Ascending aorta (tissue), 2 donors: Measurements from ENCODE around the gene FYN. TPM values are rescaled to one million over a fixed set of nuclear protein-coding genes. Genes with fewer than 3 reads are reported as not detected.

Source experiments
- DNase-seq, 2 donors: peaks; one replicate each; pipeline ENCODE4 v3.0.0-alpha.2; 2019; ENCODE audit warnings: low spot score in 2 of 2
- H3K27ac ChIP-seq, 2 donors: fragments of 200-600 bp; sonication (generic); one replicate each; pipeline ENCODE4 v1.5.1; 2016 to 2017; ENCODE audit warnings: mild to moderate bottlenecking in 1 of 2
- H3K27me3 ChIP-seq: fragments of 200-600 bp; sonication (generic); one replicate; pipeline ENCODE4 v1.5.1; 2017
- H3K36me3 ChIP-seq, 2 donors: fragments of 200-600 bp; sonication (generic); one replicate each; pipeline ENCODE4 v1.5.1; 2016
- H3K4me1 ChIP-seq, 2 donors: fragments of 200-600 bp; sonication (generic); one replicate each; pipeline ENCODE4 v1.5.1; 2016 to 2017; ENCODE audit warnings: mild to moderate bottlenecking in 1 of 2
- H3K4me3 ChIP-seq, 2 donors: fragments of 200-600 bp; sonication (generic); one replicate each; pipeline ENCODE4 v1.5.1; 2016 to 2017; ENCODE audit warnings: mild to moderate bottlenecking in 1 of 2
- H3K9me3 ChIP-seq, 2 donors: fragments of 200-600 bp; sonication (generic); one replicate each; pipeline ENCODE4 v1.5.1; 2016
- intact Hi-C: fragments of 100-400 bp; cut with DNase I; formaldehyde crosslinking; loops from one replicate; pipeline ENCODE4 v1.15.1; 2023
- total RNA-seq: library from RNA; depleted of rRNA; stranded (reverse); fragments of >200 nt; gene quantifications from one replicate; pipeline ENCODE4 v1.1.0, GENCODE V29; 2016
- TF ChIP-seq, protein P1 (sequence below), 3 experiments: fragments of 200-600 bp in 2 of 3; fragments of 450-650 bp in 1 of 3; sonication (generic) in 2 of 3; IDR thresholded peaks; one replicate each; pipeline ENCODE4 v1.5.1; 2016 to 2019; ENCODE audit warnings: antibody characterized with exemption in 3 of 3, mild to moderate bottlenecking in 1 of 3, moderate library complexity in 1 of 3

Gene FYN
- total RNA-seq, 1 donor from 2014 or later = 141 TPM

DNA sequence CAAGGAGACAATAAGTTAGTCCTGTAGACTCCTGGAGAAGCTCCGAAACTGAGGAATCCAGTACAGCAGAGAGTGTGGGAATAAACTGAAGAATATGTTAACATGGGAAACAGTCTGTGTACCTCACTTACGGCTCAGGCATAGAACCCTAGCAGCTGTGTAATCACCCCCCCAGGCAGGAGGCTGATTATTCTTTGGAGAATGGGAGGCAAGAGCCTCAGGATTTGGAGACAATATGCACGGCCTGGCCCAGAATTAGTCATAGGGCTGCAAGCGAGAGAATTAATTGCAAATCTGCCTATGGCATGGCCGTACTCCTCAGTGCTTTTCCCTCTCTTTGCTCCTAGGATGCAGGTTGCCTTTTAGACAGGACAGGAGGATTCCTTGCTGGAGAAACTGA lies 27.5 kb upstream of the FYN start:
- Histone ChIP-seq H3K36me3 (no peaks in the 10 kb centered on the region), H3K4me1 (no peaks in the 10 kb centered on the region), H3K27me3 (no peaks in the 10 kb centered on the region), H3K4me3 (no peak overlapping the region), H3K27ac (no peak overlapping the region), H3K9me3 (no peaks in the 10 kb centered on the region)
- DNase-seq = no peak
- TF ChIP-seq, protein P1, sequence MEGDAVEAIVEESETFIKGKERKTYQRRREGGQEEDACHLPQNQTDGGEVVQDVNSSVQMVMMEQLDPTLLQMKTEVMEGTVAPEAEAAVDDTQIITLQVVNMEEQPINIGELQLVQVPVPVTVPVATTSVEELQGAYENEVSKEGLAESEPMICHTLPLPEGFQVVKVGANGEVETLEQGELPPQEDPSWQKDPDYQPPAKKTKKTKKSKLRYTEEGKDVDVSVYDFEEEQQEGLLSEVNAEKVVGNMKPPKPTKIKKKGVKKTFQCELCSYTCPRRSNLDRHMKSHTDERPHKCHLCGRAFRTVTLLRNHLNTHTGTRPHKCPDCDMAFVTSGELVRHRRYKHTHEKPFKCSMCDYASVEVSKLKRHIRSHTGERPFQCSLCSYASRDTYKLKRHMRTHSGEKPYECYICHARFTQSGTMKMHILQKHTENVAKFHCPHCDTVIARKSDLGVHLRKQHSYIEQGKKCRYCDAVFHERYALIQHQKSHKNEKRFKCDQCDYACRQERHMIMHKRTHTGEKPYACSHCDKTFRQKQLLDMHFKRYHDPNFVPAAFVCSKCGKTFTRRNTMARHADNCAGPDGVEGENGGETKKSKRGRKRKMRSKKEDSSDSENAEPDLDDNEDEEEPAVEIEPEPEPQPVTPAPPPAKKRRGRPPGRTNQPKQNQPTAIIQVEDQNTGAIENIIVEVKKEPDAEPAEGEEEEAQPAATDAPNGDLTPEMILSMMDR (IDR thresholded peaks at IDR 0.05) = no peak
- intact Hi-C loops = no loop called here

GRCh38 chr6:111899531-111899930 lies 26.3 kb upstream of the FYN start:
- no peak for DNase-seq
- intact Hi-C loops = no loop called here
- Histone ChIP-seq H3K4me1 (no peaks in the 10 kb centered on the region), H3K9me3 (no peaks in the 10 kb centered on the region), H3K36me3 (no peaks in the 10 kb centered on the region), H3K27me3 (no peaks in the 10 kb centered on the region), H3K4me3 (no peak overlapping the region), H3K27ac (no peak overlapping the region)
- TF ChIP-seq, protein P1 (IDR thresholded peaks at IDR 0.05) = no peak

DNA sequence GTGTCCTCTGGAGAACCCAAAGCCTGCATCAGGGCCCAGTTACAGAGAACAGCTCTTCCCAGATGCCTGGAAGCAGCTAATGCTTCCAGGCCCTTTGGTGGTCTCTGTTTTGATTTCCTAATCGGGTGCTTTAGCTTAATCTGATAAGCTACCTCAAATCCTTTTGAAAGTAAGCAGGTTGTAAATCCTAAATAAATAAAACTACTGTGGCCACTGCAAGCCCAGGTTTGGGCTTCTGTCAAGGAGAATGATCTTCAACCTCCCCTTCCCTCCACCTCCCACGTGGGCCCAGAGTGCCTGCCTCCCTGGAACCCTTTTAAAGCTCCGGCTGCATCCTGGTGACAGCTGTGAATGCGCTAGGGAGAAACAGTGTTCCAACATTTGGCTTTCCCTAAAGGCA lies 25.2 kb upstream of the FYN start:
- Histone ChIP-seq H3K4me1 (no peaks in the 10 kb centered on the region), H3K4me3 (no peak overlapping the region), H3K36me3 (no peaks in the 10 kb centered on the region), H3K27me3 (no peaks in the 10 kb centered on the region), H3K9me3 (no peaks in the 10 kb centered on the region), H3K27ac (no peak overlapping the region)
- intact Hi-C loops = no loop called here
- TF ChIP-seq, protein P1 (IDR thresholded peaks at IDR 0.05) = no peak
- DNase-seq = no peak

- no peaks in the 10 kb centered on the region for H3K9me3 ChIP-seq
- intact Hi-C loops = no loop called here
- H3K27ac ChIP-seq = no peak overlapping the region
- H3K27me3 ChIP-seq = no peaks in the 10 kb centered on the region
- no peak overlapping the region for H3K4me3 ChIP-seq
- no peaks in the 10 kb centered on the region for H3K4me1 ChIP-seq
- DNase-seq = no peak
- TF ChIP-seq, protein P1 (IDR thresholded peaks at IDR 0.05) = no peak
- H3K36me3 ChIP-seq = no peaks in the 10 kb centered on the region
Observed at GRCh38 chr6:111894951-111895350, 21.7 kb upstream of the FYN start.

DNA sequence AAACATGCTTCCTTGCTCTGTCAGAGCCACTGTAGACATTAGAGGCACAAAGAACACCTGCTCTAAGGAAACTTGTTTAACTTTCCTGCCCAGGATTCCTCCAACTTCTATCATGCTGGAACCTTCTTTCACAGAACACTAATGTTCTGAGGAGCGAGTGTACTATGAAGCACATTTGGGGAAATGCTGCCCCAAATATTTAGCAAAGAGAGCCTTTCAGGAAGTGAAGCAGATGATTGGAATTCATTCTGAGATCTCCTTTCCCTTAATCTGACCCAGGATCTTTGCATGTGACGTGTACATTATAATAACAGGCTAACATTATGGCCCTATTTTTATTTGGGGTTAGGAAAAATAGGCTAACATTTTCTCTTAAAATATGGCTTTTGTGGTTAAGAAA lies 21.0 kb upstream of the FYN start:
- no peaks in the 10 kb centered on the region for H3K36me3 ChIP-seq
- H3K27me3 ChIP-seq = no peaks in the 10 kb centered on the region
- TF ChIP-seq, protein P1 (IDR thresholded peaks at IDR 0.05) = no peak
- H3K27ac ChIP-seq = no peak overlapping the region
- no peaks in the 10 kb centered on the region for H3K9me3 ChIP-seq
- intact Hi-C loops = no loop called here
- DNase-seq = no peak
- H3K4me3 ChIP-seq = no peak overlapping the region
- no peaks in the 10 kb centered on the region for H3K4me1 ChIP-seq

DNA sequence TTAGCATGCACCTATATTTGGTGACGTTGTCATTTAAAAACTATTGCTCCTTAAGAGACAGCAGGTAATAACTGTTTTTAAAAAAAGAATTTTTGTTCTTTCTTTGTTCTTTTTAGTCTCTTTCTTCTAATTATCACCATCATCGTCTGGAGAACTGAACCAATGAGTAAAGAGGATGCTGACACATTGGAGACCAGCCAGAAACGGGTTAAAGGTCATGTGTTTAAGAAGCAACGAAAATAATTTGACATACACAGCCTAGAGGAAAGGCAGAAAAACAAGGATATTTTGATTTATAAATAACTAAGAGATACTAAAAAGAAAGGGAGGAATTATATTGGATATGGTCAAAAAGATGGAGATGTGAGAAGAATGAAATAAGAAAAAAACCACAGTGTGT lies 19.2 kb upstream of the FYN start:
- no peaks in the 10 kb centered on the region for H3K27me3 ChIP-seq
- no peaks in the 10 kb centered on the region for H3K4me1 ChIP-seq
- no peak overlapping the region for H3K4me3 ChIP-seq

More for the DNA sequence above, 19.2 kb upstream of the FYN start:
- Histone ChIP-seq H3K36me3 (no peaks in the 10 kb centered on the region), H3K9me3 (no peaks in the 10 kb centered on the region), H3K27ac (no peak overlapping the region)
- DNase-seq = no peak
- TF ChIP-seq, protein P1 (IDR thresholded peaks at IDR 0.05) = no peak
- intact Hi-C loops = no loop called here
